HL-60/S4 (cell line): Measurements from ENCODE around the gene TIMM10.
"Not testable (repeated sequence)": the region's sequence is repeated elsewhere in the genome, so short reads cannot be mapped to it uniquely, and the experiment has no call there.

Experiments
- in situ Hi-C: fragments of 300-500 bp; cut with MboI; formaldehyde crosslinking; loops from 2 replicates; pipeline ENCODE4 v1.14.3; 2022; ENCODE audit warnings: low sequenced_read_pairs

The TIMM10 gene

DNA sequence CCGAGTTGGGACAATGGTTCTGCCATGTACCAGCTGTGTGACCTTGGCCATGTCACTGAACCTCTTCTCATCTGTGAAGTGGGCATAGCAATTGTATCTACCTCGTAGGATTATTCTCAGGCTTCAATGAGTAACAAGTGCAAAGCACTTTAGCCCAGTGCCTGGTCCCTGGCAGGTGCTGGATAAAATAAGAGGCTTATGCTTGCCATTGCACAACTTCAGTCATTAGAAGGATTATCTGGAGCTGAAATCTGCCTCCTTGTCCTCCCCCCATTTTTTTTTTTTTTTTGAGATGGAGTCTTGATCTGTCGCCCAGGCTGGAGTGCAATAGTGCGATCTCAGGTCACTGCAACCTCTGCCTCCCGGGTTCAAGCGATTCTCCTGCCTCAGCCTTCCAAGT lies 14.0 kb upstream of the TIMM10 start:
- in situ Hi-C loops: no loop called here

- in situ Hi-C loops: no loop called here
Observed at GRCh38 chr11:57543593-57543992, 13.0 kb upstream of the TIMM10 start.

DNA sequence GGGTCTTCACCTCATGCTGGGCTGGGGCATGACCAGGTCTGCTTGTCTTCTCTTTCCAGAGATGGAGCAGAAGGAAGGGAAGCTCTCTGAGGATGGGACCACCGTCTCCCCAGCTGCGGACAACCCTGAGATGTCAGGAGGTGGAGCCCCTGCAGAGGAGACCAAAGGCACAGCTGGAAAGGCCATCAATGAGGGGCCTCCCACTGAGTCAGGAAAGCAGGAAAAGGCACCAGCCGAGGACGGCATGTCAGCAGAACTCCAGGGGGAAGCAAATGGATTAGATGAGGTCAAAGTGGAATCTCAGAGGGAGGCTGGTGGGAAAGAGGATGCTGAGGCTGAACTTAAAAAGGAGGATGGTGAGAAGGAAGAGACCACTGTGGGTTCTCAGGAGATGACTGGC lies 12.0 kb upstream of the TIMM10 start:
- in situ Hi-C loops: no loop called here

DNA sequence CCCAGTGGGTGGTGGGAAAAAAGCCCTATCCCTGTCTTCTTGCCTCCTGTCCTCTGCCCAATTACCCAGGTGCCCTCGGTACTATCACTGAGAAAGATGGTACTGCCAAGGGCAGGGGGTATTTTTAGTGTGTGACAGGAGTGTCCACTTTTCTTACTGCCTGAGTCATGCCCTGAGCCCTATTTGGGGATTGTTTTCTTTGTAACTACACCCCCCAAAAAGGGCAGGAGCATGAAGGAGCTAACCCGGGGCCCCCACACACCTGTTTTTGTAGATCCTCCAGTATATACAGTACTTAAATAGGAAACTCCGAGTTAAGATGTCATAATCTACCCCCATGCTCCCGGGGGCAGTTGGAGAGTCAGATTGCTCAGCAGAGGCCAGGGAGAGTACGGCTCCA lies 10.6 kb upstream of the TIMM10 start:
- in situ Hi-C loops: no loop called here

DNA sequence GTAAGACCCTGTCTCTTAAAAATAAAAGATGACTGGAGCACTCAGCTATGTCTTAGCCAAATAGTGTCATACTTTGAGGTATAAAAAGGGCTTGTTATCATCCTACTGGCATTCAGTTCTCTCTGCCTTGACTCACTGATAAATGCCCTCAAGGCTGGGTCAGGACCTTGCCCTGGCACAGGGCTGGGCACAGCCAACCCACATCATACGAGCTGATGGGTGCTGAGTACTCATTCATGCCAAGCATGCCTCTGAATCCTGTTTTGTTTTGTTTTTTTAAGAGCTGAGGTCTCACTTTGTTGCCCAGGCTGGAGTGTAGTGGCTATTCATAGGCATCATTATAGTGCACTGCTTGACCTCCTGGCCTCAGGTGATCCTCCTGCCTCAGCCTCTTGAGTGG lies 8.8 kb upstream of the TIMM10 start:
- in situ Hi-C loops: no loop called here

- in situ Hi-C loops: no loop called here
Observed at GRCh38 chr11:57536947-57537619, 6.5 kb upstream of the TIMM10 start, which contains the start of gene SMTNL1. SMTNL1 (plus strand) TSS chr11:57537595; CDS start chr11:57542643, 5,048 bp downstream.

GRCh38 chr11:57534449-57534848 lies 3.9 kb upstream of the TIMM10 start:
- in situ Hi-C loops: not testable (repeated sequence)

DNA sequence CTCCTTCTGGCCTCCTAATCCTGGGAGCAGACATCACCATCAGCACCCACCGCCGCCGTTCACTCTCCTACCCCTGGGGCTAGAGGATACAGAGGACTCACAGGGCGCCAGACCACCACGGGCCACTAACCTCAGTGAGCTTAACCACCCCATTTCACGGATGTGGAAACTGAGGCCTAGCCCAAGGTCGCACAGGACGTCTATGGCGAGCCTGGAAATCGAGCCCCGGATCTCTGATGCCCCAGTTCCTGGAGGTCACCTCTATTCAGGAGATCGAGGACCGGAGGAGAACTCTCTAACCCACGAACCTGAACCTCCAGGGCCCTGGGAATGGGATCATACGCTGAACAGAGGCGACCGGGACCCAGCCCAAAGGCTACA lies 349 bp downstream of the TIMM10 start:
- in situ Hi-C loops: no loop called here

DNA sequence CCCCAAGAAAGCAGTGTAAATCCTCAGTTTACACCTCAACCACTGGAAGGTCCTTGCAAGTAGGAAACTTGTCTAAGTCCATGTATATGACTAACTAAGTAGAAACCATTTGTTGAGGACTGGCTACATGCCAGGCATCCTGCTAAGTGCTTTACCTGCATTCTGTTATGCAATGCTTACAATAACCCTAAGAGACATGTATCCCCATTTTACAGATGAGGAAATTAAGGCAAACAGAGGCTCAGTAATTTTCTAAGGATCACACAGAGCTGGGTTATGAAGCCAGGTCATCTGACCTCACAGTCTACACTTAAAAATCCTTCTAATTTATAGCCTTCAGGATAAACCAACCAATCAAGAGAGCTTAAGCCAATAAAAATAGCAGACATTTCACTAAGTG lies 1.5 kb downstream of the TIMM10 start:
- in situ Hi-C loops: loop anchor here (5.0 kb wide), 1 partner anchor 72 kb away; no protein-coding TSS in a partner anchor

DNA sequence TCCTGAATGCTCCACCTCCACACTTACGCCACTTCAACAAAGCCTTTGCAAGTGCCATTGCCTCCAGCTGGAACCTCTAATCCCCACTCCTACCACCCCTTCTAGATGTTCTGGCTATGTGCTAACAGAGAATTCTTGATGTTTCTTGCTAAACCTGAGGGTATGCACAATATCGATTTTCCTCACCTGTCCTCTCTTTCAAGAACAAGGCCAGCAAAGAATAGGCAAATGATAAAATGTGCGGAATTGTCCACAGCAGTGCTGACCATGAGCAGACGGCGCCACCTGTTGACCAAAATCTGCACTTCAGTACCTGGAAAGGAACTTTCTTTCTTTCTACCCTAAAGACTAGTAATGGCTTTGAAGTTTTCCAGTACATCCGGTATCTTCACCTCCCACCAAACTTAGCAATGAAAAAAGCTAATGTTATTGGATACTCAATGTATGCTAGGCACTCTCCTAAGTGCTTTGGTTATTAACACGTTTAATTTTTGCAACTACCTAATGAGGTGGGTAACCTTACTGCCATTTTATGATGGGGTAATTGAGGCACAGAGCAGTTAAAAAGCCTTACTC lies 3.4 kb downstream of the TIMM10 start:
- in situ Hi-C loops: loop anchor here (5.0 kb wide), 1 partner anchor 70 kb away; no protein-coding TSS in a partner anchor

- in situ Hi-C loops: loop anchor here (5.0 kb wide), 1 partner anchor 176 kb away; no protein-coding TSS in a partner anchor
Observed at GRCh38 chr11:57523419-57523818, 7.1 kb downstream of the TIMM10 start.

- in situ Hi-C loops: loop anchor here (5.0 kb wide), 1 partner anchor 174 kb away; no protein-coding TSS in a partner anchor
Observed at GRCh38 chr11:57521116-57521515, 9.4 kb downstream of the TIMM10 start.

- in situ Hi-C loops: no loop called here
Observed at GRCh38 chr11:57516061-57516443, 14.5 kb downstream of the TIMM10 start.

DNA sequence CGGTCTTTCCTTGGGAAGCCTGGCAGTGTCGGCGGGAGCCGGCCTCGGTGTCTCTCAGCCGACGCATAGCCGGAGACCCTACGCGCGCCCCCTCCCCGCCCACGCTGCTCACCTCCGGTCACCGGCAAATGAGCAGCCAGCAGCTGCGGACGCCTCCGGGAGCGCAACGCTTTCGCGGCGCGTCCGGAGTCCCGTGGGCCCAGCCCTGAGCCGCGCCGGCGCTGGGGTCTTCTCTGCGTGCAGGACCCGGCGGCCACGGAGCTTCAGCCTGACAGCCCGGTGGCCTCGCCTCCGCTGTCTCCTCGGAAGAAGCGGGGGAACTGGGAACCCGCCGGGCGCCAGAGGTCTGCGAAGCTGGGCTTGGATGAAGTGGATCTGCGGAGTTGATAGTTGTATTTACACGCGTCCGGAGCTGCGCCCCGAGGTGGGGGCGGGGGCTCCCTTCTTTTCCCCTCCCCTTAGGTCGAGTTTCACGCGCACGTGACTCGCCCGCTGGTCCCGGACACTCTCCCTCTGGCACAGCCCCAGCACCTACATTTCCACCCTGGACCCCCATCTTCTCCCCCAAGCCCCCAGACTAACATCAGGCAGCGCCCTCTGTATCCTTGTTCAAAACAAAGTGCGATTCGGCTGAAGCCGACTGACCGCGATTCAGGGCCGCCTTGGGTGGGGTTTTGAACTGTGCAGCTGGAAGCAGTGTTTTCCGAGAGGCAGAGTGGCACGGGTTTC lies 15.1 kb downstream of the TIMM10 start, which contains the start of gene SLC43A1:
Gene SLC43A1, minus strand, starts transcription at position 371 of the 729 bp plus-strand sequence. CDS start 1,591 bp downstream, outside the sequence.
- in situ Hi-C loops: no loop called here

- in situ Hi-C loops: no loop called here
Observed at GRCh38 chr11:57514538-57515331, 15.8 kb downstream of the TIMM10 start.

GRCh38 chr11:57513911-57514537 lies 16.5 kb downstream of the TIMM10 start:
- in situ Hi-C loops: no loop called here

- in situ Hi-C loops: no loop called here
Observed at GRCh38 chr11:57513452-57513795, 17.1 kb downstream of the TIMM10 start.

GRCh38 chr11:57512646-57513451 lies 17.7 kb downstream of the TIMM10 start:
- in situ Hi-C loops: no loop called here

DNA sequence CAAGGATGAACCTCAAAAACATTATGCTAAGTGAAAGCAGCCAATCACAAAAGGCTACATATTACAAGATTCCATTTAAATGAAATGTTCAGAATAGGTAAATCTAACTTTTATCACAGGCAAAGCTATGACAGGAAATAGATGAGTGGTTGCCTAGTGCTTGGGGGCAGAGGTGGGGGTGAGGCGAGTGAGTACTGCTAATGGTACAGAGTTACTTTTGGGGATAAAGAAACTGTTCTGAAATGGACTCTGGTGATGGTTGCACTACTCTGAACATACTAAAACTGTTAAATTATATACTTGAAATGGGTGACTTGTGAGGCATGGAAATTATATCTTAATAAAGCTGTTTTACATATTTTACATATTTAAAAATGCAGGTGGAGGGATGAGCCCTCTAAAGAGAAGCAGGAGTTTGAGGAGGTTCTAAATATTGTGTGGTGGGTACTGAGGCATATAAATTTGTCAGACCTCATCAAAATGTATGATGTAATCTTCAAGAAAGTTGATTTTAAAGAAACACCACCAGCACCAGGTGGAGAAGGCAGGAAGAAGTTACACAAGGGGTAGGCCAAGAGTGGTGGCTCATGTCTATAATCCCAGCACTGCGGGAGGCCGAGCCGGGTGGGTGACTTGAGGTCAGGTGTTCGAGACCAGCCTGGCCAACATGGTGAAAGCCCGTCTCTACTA lies 18.7 kb downstream of the TIMM10 start:
- in situ Hi-C loops: no loop called here
